Peyer's patch (tissue), 4 donors: ENCODE data around the gene CPNE7. TPM values are rescaled to one million over a fixed set of nuclear protein-coding genes. Genes with fewer than 3 reads are reported as not detected.

Source experiments
- DNase-seq, 3 donors: peaks; one replicate each; pipeline ENCODE4 v3.0.0-alpha.2; 2017 to 2019
- H3K27ac ChIP-seq, 4 donors: fragments of 200-600 bp; sonication (generic); one replicate each; pipeline ENCODE4 v1.5.1; 2016 to 2019
- H3K27me3 ChIP-seq, 2 donors: fragments of 200-600 bp; sonication (generic); one replicate each; pipeline ENCODE4 v1.5.1; 2019
- H3K36me3 ChIP-seq, 3 donors: fragments of 200-600 bp; sonication (generic); one replicate each; pipeline ENCODE4 v1.5.1; 2016 to 2019
- H3K4me1 ChIP-seq, 4 donors: fragments of 200-600 bp; sonication (generic); one replicate each; pipeline ENCODE4 v1.5.1; 2016 to 2019
- H3K4me3 ChIP-seq, 4 donors: fragments of 200-600 bp; sonication (generic); 1 replicate in 3 of 4; 2 replicates in 1 of 4; pipeline ENCODE4 v1.5.1; 2016 to 2019; ENCODE audit warnings: mild to moderate bottlenecking in 1 of 4
- H3K9me3 ChIP-seq, 4 donors: fragments of 200-600 bp; sonication (generic); one replicate each; pipeline ENCODE4 v1.5.1; 2016 to 2019; ENCODE audit warnings: mild to moderate bottlenecking in 1 of 4
- POLR2A ChIP-seq, 2 donors: fragments of 450-650 bp; IDR thresholded peaks; one replicate each; pipeline ENCODE4 v1.5.1; 2017; ENCODE audit warnings: antibody characterized with exemption in 2 of 2, mild to moderate bottlenecking in 2 of 2, moderate library complexity in 2 of 2
- total RNA-seq, 4 donors: library from RNA; depleted of rRNA; stranded (reverse); fragments of >200 nt; gene quantifications; one replicate each; pipeline ENCODE4 v1.1.0, GENCODE V29; 2016
- TF ChIP-seq, protein P1 (sequence below), 6 experiments: fragments of 450-650 bp in 4 of 6; fragments of 200-600 bp in 2 of 6; sonication (generic) in 1 of 6; IDR thresholded peaks; one replicate each; pipeline ENCODE4 v1.5.1; 2017 to 2019; ENCODE audit warnings: antibody characterized with exemption in 6 of 6, mild to moderate bottlenecking in 3 of 6, moderate library complexity in 1 of 6

CPNE7 gene
- total RNA-seq, 4 donors from 2014 or later = 7.4 to 48.7 (median 13.5) TPM

DNA sequence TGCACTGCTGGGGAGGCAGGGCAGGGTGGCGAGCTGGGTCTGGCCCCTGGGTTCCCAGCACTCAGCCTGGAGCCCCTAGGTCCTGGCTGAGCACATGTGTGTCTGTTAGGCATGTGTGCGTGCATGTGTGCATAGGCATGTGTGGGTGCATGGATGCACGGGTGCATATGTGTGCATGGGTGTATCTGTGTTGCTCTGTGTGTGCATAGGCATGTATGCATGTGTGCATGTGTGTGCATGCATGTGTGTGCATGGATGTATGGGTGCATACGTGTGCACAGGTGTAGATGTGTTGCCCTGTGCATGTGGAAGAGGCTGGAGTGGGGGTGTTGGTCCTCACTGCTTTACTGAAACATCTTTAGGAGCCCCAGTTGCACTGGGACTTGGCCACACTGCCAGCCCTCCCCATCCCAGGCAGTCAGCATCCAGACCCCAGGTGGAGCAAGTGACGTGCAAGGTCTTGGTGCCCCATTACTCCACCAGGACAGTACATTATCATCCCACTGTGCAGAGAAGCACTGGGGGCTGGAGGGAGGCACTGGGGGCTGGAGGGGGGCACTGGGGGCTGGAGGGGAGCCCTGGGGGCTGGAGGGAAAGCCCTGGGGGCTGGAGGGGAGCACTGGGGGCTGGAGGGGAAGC lies 27.5 kb downstream of the CPNE7 start:
- H3K27me3 ChIP-seq = no peaks in the 10 kb centered on the region
- no peaks in the 10 kb centered on the region for H3K36me3 ChIP-seq
- no peak overlapping the region for H3K4me3 ChIP-seq
- peak overlapping the region in 1 of 4 donors; percentile 19 for H3K27ac ChIP-seq
- no peaks in the 10 kb centered on the region for H3K9me3 ChIP-seq
- DNase-seq = no peak
- TF ChIP-seq, protein P1, sequence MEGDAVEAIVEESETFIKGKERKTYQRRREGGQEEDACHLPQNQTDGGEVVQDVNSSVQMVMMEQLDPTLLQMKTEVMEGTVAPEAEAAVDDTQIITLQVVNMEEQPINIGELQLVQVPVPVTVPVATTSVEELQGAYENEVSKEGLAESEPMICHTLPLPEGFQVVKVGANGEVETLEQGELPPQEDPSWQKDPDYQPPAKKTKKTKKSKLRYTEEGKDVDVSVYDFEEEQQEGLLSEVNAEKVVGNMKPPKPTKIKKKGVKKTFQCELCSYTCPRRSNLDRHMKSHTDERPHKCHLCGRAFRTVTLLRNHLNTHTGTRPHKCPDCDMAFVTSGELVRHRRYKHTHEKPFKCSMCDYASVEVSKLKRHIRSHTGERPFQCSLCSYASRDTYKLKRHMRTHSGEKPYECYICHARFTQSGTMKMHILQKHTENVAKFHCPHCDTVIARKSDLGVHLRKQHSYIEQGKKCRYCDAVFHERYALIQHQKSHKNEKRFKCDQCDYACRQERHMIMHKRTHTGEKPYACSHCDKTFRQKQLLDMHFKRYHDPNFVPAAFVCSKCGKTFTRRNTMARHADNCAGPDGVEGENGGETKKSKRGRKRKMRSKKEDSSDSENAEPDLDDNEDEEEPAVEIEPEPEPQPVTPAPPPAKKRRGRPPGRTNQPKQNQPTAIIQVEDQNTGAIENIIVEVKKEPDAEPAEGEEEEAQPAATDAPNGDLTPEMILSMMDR (IDR thresholded peaks at IDR 0.05) = no peak
- TF ChIP-seq POLR2A (IDR thresholded peaks at IDR 0.05) = no peak
- H3K4me1 ChIP-seq = peaks cover 0 to 27% (median 5%) of the 10 kb centered on the region in 4 donors

DNA sequence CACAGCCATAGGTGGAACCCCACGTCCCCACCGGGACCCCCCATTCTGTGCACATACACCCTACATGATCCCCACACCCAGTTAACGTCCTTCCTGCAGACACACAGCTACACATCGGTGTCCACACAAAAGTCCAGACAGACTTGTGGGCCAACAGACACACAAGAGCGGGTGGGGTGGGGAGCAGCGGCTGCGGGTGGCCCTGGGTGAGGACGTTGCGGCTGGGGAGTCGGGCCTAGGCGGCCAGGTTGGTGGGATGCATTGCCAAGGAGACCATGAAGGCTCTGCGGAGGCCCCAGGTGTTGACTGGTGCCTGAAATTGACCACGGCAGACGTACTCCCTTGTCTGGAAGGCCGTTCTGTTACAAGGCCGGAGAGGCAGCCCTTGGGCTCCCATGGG lies 29.2 kb downstream of the CPNE7 start:
- no peaks in the 10 kb centered on the region for H3K36me3 ChIP-seq

DNA sequence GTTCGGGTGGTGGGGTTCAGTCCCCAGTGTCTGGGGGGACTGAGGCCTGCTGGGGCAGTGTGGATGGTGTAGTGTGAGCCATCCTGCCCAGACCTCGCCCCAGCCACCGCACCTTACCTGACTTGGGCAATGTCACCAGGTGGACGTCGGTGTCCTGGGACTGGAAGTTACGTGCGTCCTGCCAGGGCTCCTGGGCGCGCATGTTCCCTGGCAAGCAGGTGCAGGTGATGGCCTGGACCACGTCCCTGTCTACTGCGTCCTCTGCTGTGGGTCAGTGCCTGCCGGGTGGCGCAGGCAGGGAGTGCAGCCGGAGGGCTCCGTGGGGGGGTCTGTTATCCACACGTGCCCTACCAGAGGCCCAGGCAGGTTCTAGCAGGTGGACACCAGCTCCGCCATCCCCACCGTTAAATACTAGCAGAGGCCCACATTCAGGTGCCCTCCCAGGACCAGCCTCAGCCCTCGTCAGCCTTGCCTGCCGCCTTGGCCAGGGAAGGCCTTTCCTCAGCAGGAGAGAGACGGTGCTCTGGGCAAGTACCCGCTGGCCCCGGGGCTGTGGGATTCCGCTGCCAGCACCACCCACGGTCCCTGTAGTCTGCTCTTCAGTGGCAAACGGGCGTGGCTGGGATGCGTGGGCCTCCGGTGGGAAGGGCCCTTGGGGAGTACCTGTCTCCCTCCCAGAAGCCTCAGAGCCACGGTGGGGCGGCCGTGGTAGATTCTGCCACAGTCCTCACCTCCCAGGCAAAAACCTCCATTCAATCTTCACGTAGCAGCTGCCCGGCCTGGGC lies 29.8 kb downstream of the CPNE7 start:
- TF ChIP-seq, protein P1 (IDR thresholded peaks at IDR 0.05) = no peak
- TF ChIP-seq POLR2A (IDR thresholded peaks at IDR 0.05) = no peak
- Histone ChIP-seq H3K27ac (no peak overlapping the region), H3K36me3 (no peaks in the 10 kb centered on the region), H3K27me3 (no peaks in the 10 kb centered on the region), H3K9me3 (no peaks in the 10 kb centered on the region), H3K4me3 (no peak overlapping the region), H3K4me1 (peaks cover 0 to 39% (median 5%) of the 10 kb centered on the region in 4 donors)
- no peak for DNase-seq

More for the DNA sequence above, 29.2 kb downstream of the CPNE7 start:
- Histone ChIP-seq H3K4me3 (no peak overlapping the region), H3K27me3 (no peaks in the 10 kb centered on the region), H3K9me3 (no peaks in the 10 kb centered on the region), H3K27ac (no peak overlapping the region), H3K4me1 (peaks cover 0 to 36% (median 5%) of the 10 kb centered on the region in 4 donors)
- no peak for DNase-seq
- TF ChIP-seq POLR2A (IDR thresholded peaks at IDR 0.05) = no peak
- TF ChIP-seq, protein P1 (IDR thresholded peaks at IDR 0.05) = no peak

DNA sequence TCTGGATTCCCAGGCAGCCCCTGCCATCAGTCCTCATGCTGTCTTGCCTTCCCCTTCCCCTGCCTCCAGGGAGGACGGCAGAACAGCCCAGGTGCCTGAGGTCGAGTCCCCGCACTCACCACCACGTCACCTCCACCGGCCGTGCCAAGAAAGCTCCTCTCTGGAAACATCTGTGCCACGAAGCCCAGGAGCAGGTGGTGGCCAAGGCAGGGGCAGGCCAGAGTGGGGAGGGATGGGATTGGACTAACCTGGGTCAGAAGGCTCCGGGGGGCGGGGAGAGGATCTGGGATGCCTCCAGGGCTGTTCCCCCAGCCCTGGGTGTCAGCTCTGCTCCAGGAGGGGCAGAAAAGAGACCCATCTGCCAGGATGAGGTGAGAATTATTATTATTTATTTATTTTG lies 30.4 kb downstream of the CPNE7 start:
- Histone ChIP-seq H3K27me3 (no peaks in the 10 kb centered on the region), H3K4me3 (no peak overlapping the region), H3K9me3 (no peaks in the 10 kb centered on the region), H3K4me1 (peaks cover 0 to 39% (median 5%) of the 10 kb centered on the region in 4 donors), H3K27ac (no peak overlapping the region), H3K36me3 (no peaks in the 10 kb centered on the region)
- no peak for DNase-seq
- TF ChIP-seq, protein P1 (IDR thresholded peaks at IDR 0.05) = no peak
- TF ChIP-seq POLR2A (IDR thresholded peaks at IDR 0.05) = no peak

DNA sequence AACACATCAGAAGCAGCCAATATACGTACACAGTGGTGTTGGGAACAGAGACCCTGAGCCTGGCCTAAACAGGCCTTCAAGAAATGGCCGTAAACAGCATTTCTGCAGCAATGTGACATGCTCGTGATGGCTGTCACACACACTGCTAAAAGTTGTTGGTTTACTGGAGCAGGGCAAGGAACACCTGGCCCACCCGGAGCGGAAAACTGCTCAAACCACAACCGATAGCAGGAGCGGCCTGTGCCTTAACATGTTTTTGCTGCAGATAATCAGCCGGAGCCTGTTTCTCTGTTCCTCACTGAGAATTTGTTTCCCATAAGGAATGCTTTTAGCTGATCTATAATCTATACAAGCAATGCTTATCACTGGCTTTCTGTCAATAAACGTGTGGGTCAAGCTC lies 31.9 kb downstream of the CPNE7 start:
- TF ChIP-seq, protein P1 (IDR thresholded peaks at IDR 0.05) = no peak
- no peak for TF ChIP-seq POLR2A (IDR thresholded peaks at IDR 0.05)
- no peak for DNase-seq

More for the DNA sequence above, 31.9 kb downstream of the CPNE7 start:
- Histone ChIP-seq H3K27ac (no peak overlapping the region), H3K4me3 (no peak overlapping the region), H3K4me1 (peaks cover 0 to 35% (median 2%) of the 10 kb centered on the region in 4 donors), H3K36me3 (no peaks in the 10 kb centered on the region), H3K9me3 (no peaks in the 10 kb centered on the region), H3K27me3 (no peaks in the 10 kb centered on the region)
